ENCODE results near the gene CEP78.

DNA sequence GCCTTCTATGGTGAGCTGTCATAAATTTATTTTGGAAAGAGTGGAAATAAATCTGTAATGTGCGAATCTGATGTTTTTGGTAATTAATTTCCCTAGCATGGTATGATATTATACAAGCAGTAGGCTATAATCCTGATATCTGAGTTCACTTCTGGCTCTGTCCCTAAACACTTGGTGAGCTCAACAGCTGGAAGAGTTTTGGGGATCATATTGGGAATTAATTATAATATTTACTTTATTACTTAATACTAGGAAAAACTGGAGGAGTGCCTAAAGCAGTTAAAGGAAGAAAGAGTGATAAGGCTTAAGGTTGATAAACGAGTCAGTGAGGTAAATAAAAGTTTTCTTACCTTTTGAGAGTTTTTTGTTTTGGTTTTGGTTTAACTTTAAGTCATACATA, 26.8 kb downstream of the CEP78 start:
- TF ChIP-seq POLR2A (IDR thresholded peaks at IDR 0.05; ENCODE audit: low read depth) (no peak), POLR2AphosphoS5 (IDR thresholded peaks at IDR 0.05) (no peak), EP300 (IDR thresholded peaks at IDR 0.05) (no peak)
- TF ChIP-seq, protein P1, sequence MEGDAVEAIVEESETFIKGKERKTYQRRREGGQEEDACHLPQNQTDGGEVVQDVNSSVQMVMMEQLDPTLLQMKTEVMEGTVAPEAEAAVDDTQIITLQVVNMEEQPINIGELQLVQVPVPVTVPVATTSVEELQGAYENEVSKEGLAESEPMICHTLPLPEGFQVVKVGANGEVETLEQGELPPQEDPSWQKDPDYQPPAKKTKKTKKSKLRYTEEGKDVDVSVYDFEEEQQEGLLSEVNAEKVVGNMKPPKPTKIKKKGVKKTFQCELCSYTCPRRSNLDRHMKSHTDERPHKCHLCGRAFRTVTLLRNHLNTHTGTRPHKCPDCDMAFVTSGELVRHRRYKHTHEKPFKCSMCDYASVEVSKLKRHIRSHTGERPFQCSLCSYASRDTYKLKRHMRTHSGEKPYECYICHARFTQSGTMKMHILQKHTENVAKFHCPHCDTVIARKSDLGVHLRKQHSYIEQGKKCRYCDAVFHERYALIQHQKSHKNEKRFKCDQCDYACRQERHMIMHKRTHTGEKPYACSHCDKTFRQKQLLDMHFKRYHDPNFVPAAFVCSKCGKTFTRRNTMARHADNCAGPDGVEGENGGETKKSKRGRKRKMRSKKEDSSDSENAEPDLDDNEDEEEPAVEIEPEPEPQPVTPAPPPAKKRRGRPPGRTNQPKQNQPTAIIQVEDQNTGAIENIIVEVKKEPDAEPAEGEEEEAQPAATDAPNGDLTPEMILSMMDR (IDR thresholded peaks at IDR 0.05) = no peak

All from esophagus muscularis mucosa (tissue), 4 donors.